ENCODE measurements around the gene EBF3. TPM values are rescaled to one million over a fixed set of nuclear protein-coding genes. Genes with fewer than 3 reads are reported as not detected.
A peak's percentile ranks its signal among the peaks of the same experiment; 100 is the strongest.

Gene EBF3
- total RNA-seq, 1 donor, result 14.7 TPM

GRCh38 chr10:129855836-129856563 lies 108.1 kb downstream of the EBF3 start:
- H3K4me3 ChIP-seq (ENCODE audit: low read depth, low read length), result no peak overlapping the region
- no peak for DNase-seq (ENCODE audit: low read depth)
- TF ChIP-seq CTCF (IDR thresholded peaks at IDR 0.05; ENCODE audit: insufficient read depth, low read length), result no peak

- no peak overlapping the region for H3K4me3 ChIP-seq (ENCODE audit: low read depth, low read length)
- DNase-seq (ENCODE audit: low read depth), result no peak
- TF ChIP-seq CTCF (IDR thresholded peaks at IDR 0.05; ENCODE audit: insufficient read depth, low read length), result no peak
Observed at GRCh38 chr10:129854796-129855705, 109.0 kb downstream of the EBF3 start.

- H3K4me3 ChIP-seq (ENCODE audit: low read depth, low read length), result no peak overlapping the region
- no peak for TF ChIP-seq CTCF (IDR thresholded peaks at IDR 0.05; ENCODE audit: insufficient read depth, low read length)
- DNase-seq (ENCODE audit: low read depth), result no peak
Observed at GRCh38 chr10:129854158-129854557, 109.9 kb downstream of the EBF3 start.

- peak; percentile 41 for TF ChIP-seq CTCF (IDR thresholded peaks at IDR 0.05; ENCODE audit: insufficient read depth, low read length)
- DNase-seq (ENCODE audit: low read depth), result peak; percentile 47
- H3K4me3 ChIP-seq (ENCODE audit: low read depth, low read length), result no peak overlapping the region
Observed at GRCh38 chr10:129853562-129853903, 110.5 kb downstream of the EBF3 start.

- no peak for TF ChIP-seq CTCF (IDR thresholded peaks at IDR 0.05; ENCODE audit: insufficient read depth, low read length)
- DNase-seq (ENCODE audit: low read depth), result no peak
- H3K4me3 ChIP-seq (ENCODE audit: low read depth, low read length), result no peak overlapping the region
Observed at GRCh38 chr10:129852829-129853561, 111.1 kb downstream of the EBF3 start.

- no peak overlapping the region for H3K4me3 ChIP-seq (ENCODE audit: low read depth, low read length)
- TF ChIP-seq CTCF (IDR thresholded peaks at IDR 0.05; ENCODE audit: insufficient read depth, low read length), result no peak
- no peak for DNase-seq (ENCODE audit: low read depth)
Observed at GRCh38 chr10:129851941-129852640, 112.0 kb downstream of the EBF3 start.

Measured in fibroblast of the aortic adventitia (primary cell).